Right lobe of liver (tissue), 4 donors: ENCODE results near the gene ELFN1.

Source experiments
- POLR2A ChIP-seq: fragments of 450-650 bp; IDR thresholded peaks from one replicate; pipeline ENCODE4 v1.6.1; 2017; ENCODE audit warnings: antibody characterized with exemption, mild to moderate bottlenecking
- TF ChIP-seq, protein P1 (sequence below), 4 donors: fragments of 200-600 bp in 3 of 4; fragments of 450-650 bp in 1 of 4; IDR thresholded peaks; one replicate each; pipeline versions ENCODE4 v1.5.1 to v1.8.0; 2016 to 2022; ENCODE audit warnings: antibody characterized with exemption in 4 of 4, mild to moderate bottlenecking in 2 of 4
- donor health status: DM: no; HTN: no; CAD: no.
- donor health status: DM: no; HTN: no; CAD: no.
- donor health status: DM: no; HTN: yes; CAD: no.

DNA sequence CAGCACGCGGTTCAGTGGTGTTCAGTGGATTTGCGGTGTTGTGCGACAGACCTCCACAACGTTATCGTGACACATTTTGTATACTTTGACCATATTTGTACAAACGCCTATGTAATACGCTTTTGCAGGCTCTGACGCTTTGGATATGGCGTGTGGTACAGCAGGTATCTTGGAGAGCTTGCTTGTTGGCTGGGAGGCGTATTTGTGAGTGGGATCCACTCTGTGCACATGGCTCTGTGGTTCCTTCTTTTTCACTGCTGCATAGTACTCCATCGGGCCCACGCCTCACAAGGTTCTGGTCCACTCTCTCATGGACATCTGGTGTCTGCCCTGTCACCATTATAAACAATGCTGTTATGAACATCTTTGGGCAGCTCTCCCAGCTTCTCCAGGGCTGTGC, 53.2 kb downstream of the ELFN1 start:
- TF ChIP-seq POLR2A = no peak
- TF ChIP-seq, protein P1, sequence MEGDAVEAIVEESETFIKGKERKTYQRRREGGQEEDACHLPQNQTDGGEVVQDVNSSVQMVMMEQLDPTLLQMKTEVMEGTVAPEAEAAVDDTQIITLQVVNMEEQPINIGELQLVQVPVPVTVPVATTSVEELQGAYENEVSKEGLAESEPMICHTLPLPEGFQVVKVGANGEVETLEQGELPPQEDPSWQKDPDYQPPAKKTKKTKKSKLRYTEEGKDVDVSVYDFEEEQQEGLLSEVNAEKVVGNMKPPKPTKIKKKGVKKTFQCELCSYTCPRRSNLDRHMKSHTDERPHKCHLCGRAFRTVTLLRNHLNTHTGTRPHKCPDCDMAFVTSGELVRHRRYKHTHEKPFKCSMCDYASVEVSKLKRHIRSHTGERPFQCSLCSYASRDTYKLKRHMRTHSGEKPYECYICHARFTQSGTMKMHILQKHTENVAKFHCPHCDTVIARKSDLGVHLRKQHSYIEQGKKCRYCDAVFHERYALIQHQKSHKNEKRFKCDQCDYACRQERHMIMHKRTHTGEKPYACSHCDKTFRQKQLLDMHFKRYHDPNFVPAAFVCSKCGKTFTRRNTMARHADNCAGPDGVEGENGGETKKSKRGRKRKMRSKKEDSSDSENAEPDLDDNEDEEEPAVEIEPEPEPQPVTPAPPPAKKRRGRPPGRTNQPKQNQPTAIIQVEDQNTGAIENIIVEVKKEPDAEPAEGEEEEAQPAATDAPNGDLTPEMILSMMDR (IDR thresholded peaks at IDR 0.05) = no peak
